NCI-H2107 treated with DMSO at 0.1 percent for 48 hours (cell line): Measurements from ENCODE around the gene SLC35A2.
"Not testable (repeated sequence)": the region's sequence is repeated elsewhere in the genome, so short reads cannot be mapped to it uniquely, and the experiment has no call there.

Experiments used
- DNase-seq: peaks from one replicate; lab custom pipeline; 2025; ENCODE audit not compliant: unreplicated experiment; lab: John Stamatoyannopoulos, UW

Gene SLC35A2

DNA sequence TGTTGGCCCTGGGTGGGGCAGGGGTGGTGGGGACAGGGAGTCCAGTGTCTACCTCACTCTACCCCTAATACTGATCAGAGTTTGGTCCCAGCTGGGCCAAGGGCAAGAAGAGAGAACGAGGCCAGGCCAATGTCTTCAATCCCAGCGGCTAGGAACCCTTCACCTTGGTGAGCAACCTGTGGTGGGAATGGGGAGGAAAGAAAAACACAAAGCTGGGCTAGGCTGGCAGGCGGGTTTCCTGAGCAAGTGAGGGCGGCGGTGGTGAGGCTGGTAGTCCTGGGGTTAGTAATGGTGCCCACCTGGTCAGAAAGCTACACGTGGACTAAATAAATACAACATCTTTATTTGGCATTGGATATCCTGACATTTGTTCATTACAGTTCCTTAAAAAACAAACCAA, 8.2 kb downstream of the SLC35A2 start:
- no peak for DNase-seq

- no peak for DNase-seq
Observed at GRCh38 chrX:48902776-48903175, 8.7 kb downstream of the SLC35A2 start.

GRCh38 chrX:48902135-48902534, 9.3 kb downstream of the SLC35A2 start:
- no peak for DNase-seq

DNA sequence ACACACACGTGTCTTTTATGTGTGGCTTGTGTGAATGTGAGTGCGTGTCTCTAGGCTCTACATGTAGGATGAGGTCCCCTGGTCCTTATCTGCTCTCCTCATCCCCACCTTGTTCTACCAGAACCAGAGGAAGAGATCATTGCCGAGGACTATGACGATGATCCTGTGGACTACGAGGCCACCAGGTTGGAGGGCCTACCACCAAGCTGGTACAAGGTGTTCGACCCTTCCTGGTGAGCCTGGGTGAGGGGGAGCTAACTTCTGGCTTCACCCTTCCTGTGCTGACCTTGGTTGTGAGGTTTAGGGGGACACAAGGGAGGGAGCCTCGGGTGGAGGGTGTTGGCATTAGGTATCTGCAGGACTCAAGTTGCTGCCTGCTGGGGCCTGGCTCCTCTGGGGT, 10.4 kb downstream of the SLC35A2 start:
- no peak for DNase-seq

GRCh38 chrX:48899078-48899410, 12.4 kb downstream of the SLC35A2 start:
- DNase-seq: no peak

DNA sequence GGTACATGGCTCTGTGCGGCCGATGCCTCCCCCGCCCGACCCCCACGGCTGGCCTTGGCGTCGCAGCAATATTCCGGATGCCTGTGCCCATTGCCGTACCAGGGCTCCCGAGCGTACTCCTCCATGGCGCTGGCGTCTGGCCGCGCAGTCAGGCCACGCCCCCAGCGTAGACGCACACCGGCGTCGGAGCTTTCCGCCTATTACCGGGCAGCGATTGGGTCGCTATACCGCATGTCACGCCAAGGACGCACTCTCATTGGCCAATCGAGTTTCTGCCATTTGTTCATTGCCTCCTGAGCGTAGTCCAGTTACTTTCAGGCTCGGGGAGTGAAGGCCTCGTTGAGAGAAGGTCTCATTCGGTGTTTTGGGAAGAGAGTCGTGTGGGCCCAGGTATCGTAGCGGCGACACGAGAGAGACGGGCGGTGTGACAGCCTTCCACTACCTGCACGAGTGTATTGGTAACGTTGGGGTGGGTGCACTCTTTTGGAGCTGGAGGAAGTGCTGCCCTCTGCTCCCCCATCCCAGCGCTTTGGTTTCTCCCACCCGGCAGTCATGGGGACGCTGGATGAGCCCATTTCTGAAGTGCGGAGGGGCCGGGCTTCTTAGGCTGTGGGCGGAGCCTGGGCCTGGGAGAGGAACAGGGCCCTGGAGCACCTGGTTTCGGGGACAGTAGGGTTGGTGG, 13.7 kb downstream of the SLC35A2 start, which contains the start of the genes PQBP1 and TIMM17B:
PQBP1 (plus strand) TSS at position 306 of the 682 bp plus-strand sequence. CDS start 580 bp downstream, outside the sequence.
TIMM17B (minus strand) TSS at position 144 of the 682 bp plus-strand sequence; CDS start at position 125, 19 bp downstream.
- DNase-seq: peak; percentile 94

DNA sequence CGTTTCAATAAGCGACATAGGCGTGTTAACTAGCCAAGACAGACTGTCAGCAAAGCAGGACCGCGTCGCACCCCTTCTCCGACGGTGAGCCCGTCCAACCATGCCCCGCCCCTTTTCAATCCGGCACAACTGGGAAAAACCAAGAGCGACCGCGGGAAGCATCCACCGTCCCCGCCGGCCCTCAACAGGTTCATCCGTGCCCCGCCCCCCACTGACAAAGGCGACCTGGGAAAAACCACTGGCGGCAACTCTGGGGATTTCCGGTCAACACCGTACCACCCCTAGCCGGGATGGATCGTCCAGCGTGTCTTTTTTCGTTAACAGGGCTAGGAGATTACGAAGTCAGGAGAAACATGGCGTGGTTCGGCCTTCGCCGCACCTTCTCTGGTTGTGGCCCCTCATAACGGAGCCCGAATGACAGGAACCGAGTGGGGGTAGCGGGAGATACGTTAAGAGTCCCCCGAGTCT, 14.3 kb downstream of the SLC35A2 start:
- DNase-seq: peak; percentile 62

- DNase-seq: no peak
Observed at GRCh38 chrX:48896611-48897011, 14.8 kb downstream of the SLC35A2 start.

DNA sequence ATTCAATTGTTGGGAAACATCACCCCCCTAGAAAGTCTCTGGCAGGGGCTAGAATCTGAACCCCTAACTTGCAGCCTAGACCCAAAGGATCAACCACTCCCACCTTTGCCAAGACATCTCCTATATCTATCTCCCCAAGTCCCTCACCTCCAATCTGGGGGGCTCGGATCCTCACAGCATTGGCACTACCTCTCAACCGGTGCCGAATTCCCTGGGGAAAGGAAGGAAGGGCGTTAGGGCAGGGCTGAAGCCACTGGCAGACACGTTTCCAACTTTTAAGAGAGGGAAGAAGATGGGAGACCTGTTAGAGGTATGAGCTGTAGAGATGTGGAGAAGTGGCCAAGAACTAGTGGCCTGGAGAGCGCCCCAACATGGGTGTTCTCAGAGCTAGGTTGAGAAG, 16.6 kb downstream of the SLC35A2 start:
- no peak for DNase-seq

- DNase-seq: no peak
Observed at GRCh38 chrX:48893556-48894348, 17.7 kb downstream of the SLC35A2 start.

DNA sequence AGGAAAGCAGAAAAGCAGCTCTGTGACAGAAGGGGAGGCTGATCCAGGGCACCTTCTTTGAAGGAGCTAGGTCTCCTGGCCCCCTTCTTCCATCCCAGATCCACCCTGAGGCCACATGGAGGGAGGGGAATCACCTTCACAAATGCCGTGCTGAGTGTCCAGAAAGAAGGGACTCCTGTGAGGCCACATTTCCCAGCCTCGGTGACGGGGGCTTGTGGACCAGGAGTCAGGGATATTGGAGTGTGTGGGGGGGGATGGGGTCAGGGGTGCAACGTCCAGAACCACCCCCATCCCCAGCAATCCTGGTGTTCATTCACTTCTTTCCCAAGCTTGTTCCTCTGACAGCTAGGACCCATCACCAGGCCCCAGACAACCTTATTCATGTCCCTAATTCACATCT, 18.6 kb downstream of the SLC35A2 start:
- DNase-seq: no peak

- peak; percentile 74 for DNase-seq
Observed at GRCh38 chrX:48891402-48892288, 19.8 kb downstream of the SLC35A2 start.

DNA sequence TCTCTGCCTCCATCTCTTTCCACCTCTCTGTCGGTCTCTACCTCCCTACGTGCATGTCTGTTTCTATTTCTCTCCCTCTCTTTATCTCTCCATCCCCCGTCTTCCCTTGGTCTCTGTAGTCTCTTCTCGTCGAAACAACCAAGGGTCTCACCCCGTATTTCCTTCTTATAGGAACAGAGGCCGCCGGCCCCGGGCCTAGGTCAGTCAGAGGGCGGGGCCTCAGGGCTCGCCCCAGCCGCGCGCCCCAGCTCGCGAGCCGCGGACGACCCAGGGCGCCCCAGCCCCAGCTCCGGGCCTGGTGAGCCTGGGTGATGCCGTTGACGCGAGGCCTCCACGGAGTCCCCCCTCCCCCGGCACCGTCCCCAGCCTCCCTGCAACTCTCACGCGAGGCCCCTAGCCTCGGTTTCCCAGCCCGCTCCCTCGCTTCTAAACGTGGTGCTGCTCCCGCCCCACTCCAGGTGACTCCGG, 20.5 kb downstream of the SLC35A2 start:
- DNase-seq: no peak

DNA sequence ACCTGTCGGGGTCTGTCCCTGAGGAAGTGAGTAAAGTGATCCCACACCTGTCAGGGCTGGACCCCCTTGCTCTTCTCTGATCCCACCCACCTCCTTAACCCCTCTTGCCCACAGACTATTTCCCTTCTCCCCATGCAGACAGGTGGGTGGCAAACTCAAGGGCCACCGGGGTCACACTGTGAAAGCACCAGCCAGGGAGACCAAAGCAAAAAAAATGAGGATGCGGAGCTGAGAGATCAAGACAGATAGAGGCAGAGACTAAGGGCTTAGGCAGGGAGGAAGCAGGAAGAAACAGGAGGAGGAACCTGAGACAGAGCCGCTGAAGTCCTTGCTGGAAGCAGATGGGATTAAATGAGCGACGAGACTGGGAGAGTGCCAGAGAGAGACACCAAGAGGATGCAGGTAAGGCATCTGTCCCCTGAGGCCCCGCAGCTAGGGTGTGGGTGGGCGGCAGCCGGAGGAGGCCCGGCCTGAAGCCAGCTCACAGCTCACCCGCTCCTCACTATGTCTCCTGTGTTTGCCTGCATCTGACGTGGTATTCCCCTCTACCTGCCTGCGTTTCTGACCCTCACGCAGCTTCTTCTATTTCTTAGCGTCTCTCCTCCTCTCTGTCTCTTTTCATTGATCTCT, 21.0 kb downstream of the SLC35A2 start:
- DNase-seq: no peak

DNA sequence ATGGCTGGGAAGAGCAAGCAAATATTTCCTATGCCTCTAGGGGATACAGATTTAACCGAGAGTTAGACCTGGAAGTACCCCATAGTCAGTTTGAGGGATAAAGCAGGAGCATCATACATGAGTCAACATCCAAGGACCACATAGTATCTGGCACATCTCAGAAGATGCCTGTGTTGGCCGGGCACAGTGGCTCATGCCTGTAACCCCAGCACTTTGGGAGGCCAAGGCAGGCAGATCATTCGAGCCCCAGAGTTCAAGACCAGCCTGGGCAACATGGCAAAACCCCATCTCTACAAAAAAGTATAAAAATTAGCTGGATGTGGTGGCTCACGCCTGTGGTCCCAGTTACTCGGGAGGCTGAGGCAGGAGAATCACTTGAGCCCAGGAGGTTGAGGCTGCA, 24.9 kb downstream of the SLC35A2 start:
- not testable (repeated sequence) for DNase-seq

DNA sequence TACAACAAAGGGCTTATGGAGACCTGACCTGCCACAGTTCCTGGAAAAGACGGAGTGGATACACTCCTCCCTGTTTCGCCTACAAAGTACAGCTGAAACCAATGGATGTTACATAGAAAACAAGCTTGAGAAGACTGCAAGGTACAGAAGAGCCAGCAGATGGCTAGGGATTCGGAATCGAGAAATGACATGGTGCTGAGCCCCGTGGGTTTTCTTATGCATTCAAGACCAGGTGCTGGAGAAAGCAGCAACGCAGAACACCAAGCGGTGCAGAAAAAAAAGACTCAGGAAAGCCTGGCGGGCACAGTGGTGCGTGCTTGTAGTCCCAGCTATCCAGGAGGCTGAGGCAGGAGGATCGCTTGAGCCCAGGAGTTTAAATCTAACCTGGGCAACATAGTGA, 27.7 kb downstream of the SLC35A2 start:
- DNase-seq: no peak

GRCh38 chrX:48876944-48877343, 34.5 kb downstream of the SLC35A2 start:
- not testable (repeated sequence) for DNase-seq

- DNase-seq: not testable (repeated sequence)
Observed at GRCh38 chrX:48872017-48872416, 39.4 kb downstream of the SLC35A2 start.

- DNase-seq: no peak
Observed at GRCh38 chrX:48864210-48864609, 47.2 kb downstream of the SLC35A2 start.

GRCh38 chrX:48854898-48855297, 56.5 kb downstream of the SLC35A2 start:
- no peak for DNase-seq
